Hematopoietic multipotent progenitor cell treated with erythropoietin and hydrocortisone succinate and interleukin-3 and kit ligand, for 4 days (in vitro differentiated cells): ENCODE data around the gene IL17F.
"Not testable (repeated sequence)": the region's sequence is repeated elsewhere in the genome, so short reads cannot be mapped to it uniquely, and the experiment has no call there.

ENCODE experiments used
- DNase-seq: peaks from one replicate; pipeline ENCODE4 v3.0.0-alpha.2; 2015

The IL17F gene

GRCh38 chr6:52243282-52243893 lies 912 bp downstream of the IL17F start:
- DNase-seq: no peak

DNA sequence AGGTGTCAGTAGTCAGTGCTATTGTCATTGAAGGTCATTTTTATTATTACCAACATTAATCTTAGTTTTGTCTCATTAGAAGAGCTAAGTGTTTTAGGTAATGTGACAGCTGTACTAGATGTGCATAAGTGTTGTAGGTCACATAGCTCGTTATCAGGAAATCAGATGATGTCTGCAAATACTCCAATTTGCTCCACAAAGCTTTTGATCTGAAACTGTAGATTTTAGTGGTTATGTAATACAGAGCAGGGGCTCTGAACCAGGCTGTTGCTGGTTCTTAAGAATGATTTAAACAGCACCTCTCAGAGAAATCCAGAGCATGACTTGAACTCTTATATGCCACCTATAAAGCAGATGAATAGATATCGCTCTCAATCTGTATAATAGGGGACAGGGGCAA lies 2.5 kb downstream of the IL17F start:
- DNase-seq: no peak

- DNase-seq: peak; percentile 77
These were observed 10.1 kb downstream of the IL17F start for GRCh38 chr6:52233975-52234823.

DNA sequence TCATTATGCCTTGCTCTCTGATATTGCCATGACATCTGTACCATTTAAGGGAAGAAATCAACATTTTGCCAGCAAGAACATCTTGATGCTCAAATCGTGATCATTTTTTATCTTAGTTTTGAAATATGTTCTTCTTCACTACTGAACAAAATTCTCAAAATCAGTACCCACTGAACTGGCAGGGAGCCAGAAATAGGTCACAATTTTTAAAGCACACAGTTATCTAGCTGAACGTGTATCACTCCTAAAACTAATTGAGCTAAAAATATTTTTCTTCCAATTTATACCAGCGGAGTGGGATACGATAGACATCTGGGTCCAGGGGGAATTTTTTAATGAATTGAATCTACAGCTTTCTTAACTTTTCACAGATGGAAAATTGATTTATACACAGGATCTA lies 11.3 kb downstream of the IL17F start:
- peak; percentile 8 for DNase-seq

DNA sequence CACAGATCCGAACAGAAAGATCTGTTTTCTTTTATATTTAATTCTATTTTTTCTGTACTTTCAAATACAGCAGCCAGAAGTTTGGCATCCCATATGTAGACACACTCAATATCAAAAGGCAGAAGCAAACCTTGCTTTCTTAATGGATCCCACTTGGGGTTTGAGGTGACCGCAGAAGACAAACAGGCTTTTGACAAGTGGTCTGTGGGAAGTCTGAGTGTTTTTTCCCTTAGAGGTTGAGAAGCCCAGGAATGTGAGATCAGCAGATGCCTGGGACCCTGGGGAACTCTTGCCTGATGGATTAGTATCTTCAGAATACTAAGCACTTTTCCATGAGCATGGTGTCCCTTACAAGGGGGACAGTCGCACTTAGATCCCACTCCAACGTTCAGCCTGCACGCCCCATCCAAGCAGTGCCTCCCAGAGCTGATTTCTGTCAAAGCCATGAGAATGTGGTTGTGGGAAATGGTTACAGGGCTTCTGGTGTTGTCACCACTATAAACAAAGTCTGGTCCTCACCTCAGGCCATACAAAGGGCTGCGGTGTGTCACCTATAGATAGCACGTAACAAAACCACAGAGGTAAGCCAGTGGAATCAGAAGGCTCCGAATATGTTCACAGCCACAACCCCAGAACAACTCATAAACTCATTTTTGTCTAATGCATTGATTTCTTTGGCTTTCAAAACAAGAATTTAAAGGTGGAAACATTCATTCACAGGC lies 12.7 kb downstream of the IL17F start:
- DNase-seq: no peak

GRCh38 chr6:52230685-52231084 lies 13.6 kb downstream of the IL17F start:
- DNase-seq: peak; percentile 44

DNA sequence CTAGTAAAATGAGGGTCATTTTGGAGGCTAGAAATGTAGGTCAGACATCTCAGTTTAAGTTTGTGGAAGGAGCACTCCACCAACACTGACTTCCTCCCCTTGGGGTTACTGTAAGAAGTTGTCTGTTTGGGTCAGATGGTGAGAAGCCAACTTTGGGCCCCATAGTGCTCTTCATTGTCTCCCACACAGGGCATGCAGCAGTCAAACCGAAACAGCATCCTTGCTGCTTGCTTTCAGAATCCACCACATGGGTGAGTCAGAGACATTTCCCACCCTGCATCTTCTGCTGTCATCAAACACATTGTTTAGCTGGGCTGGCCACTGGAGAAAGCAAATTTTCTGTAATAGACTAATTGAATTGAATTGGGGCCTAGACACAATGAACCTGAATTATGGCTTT lies 16.8 kb downstream of the IL17F start:
- no peak for DNase-seq

- peak; percentile 95 for DNase-seq
These were observed 23.0 kb downstream of the IL17F start for GRCh38 chr6:52221302-52221701.

- no peak for DNase-seq
These were observed 26.5 kb downstream of the IL17F start for GRCh38 chr6:52217761-52218160.

DNA sequence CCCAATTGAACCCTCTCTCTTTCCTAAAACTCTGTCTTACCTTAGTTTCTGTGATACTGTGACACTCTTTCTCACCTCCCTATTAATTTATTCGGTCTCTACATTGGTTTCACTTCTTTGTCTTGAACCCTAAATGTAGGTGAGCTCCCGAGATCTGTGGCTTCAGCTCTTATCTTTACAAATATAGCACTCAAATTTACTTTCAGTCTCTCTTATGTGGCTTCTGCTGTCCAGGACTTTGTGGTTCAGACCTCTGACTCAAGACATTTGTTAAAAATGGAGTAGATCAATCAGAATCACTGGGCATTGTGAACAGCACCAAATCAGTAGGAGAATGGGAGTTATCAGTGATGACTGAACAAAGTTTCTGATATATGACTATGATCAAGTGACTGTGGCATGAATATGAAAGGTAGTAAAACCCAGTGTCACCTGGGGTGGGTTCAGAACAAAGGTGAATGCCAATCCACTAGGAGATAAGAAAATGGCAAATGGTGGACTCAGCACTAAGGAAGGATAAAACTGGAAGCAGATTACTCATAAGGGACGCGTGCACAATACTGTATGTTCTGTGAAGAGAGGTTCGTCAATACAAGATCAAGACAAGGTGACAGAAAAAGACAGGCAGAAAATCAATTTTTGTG lies 27.2 kb downstream of the IL17F start:
- DNase-seq: no peak

GRCh38 chr6:52215787-52216186 lies 28.5 kb downstream of the IL17F start:
- peak; percentile 3 for DNase-seq

DNA sequence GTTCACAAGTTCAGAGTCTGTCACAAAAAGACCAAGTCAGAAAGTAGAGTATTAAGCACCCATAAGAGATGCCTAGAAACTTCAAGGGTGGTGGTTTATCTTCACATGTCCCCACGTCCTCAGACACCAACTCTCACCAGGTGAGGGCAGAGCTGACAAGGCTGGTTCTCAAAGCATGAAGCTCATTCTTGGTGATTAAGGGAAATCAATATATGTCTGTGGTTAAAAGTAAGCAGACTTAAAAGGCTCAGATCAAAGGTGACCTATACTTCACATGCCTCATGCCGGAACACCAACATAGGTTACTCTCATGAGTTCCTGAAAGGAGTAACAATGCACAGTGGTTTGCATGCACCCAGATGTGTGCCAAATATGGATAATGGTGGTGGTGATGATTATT lies 31.2 kb downstream of the IL17F start:
- peak; percentile 4 for DNase-seq

DNA sequence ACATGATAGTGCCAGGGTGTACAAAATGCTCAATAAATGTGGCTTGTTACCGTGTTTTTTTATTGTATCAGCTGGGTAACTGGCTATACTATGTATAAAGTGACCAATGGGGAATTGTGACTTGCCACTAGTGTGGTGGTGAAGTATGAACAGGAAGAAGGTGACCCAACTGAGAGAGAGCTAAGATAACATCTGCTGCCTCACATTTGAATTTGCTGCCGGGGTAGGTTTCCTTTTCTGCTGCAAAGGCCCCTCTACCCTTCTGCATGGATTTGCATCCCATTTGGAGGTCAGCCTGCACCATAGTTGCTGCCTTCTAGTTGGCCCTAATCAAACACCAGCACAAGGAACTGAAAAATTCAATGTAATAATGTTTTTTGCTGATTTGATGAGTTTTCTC lies 34.1 kb downstream of the IL17F start:
- DNase-seq: peak; percentile 13

DNA sequence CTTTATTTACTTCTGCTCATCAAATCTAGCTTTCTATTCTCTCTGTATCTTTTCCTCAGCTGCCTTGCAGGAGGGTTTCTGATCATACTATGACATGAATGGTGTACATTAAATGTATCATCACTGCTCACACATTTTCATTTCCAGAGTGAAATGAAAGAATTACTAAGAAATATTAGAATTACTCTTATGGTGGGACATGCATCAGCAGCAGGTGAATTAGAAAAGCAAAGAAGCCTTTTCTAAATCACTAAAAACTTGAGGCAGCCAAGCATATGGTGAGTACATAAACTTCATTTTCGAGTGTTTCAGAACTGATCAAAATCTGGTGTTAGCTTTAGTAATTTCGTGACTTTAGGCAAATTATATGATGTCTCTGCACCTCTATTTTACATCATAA lies 34.5 kb downstream of the IL17F start:
- DNase-seq: no peak

- no peak for DNase-seq
These were observed 35.7 kb downstream of the IL17F start for GRCh38 chr6:52208612-52209011.

DNA sequence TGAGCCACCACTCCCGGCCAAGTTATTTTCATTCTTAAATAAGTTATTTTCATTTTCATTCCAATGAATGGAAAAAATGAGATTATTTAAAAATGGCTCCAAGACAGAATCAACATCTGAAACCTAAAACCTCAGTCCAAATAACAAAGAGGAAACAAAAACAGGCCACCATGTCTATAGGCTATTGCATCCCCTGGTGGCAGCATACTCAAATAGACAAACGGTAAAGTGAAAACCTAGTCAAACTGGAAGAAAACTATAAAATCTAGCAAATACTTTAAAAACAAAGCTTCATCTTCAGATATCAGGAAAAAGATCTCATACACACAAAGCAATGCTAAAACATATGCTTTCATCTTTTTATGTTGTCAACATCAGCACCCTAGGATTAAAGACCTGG lies 37.2 kb downstream of the IL17F start:
- no peak for DNase-seq

DNA sequence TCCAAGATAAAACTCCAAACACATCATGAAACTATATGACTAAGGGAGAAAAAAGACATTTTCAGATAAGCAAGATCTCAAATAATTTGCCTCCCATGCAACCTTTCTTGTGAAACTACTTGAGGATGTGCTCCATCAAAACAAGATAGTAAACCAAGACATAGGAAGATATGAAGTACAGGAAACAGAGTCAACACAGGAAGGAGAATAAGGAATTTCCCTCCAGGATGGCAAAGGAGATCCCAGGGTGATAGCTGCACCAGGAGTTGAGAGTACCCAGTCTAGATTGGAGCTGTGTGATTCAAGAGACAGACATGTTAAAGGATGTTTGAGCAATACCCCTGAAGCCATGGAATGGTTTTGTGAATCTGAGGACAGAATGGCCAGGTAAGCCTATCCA lies 42.8 kb downstream of the IL17F start:
- no peak for DNase-seq

DNA sequence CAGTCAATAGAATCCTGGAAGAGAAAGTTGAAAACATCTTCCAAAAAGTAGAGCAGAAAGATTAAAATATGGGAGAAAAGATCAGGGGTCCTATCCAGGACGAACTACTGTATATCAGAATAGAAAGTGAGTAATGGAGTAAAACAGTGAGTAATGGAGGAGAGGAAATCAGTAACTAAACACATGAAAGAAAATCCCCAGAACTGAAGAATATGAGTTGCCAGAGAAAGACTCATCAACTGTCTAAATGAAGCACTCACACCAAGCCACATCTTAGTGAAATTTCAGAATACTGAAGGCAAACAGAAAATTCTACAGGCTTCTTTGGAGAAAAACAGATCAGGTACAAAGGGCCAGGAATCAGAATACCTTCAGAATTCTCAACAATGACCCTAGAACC lies 43.3 kb downstream of the IL17F start:
- DNase-seq: no peak

GRCh38 chr6:52200088-52200487 lies 44.2 kb downstream of the IL17F start:
- not testable (repeated sequence) for DNase-seq

DNA sequence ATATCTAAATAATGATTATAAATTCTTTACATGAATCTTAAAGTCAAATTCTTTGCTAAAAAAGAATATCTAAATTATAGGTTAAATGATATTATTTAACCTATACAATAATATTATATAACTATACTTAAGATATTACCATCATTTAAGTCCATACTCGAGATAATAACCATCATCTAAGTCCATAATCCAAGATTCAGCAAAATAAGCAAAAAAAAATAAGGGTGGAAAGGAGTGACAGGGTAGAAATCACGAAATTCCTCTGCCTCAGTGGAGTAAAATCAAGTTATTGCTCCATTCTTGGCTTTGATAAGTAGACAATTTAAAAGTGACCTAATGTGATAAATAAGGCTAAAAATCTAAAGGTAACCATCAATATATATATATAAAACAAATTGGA lies 48.4 kb downstream of the IL17F start:
- DNase-seq: no peak

GRCh38 chr6:52191824-52192223 lies 52.5 kb downstream of the IL17F start:
- no peak for DNase-seq

DNA sequence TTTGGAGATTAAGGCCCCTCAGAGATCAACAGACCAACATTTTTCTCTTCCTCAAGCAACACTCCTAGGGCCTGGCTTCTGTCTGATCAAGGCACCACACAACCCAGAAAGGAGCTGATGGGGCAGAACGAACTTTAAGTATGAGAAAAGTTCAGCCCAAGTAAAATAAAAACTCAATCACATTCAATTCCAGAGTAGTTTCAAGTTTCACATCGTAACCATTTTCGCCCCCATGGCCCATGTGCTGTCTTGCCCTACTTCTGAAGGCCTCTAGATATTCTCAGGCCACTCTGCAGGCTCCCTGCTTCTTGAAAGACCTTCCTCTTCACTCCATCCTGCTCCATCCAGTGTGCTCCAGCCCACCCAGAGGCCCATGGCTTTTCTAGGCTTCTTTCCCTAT lies 53.9 kb downstream of the IL17F start:
- DNase-seq: no peak

- DNase-seq: no peak
These were observed 54.3 kb downstream of the IL17F start for GRCh38 chr6:52189974-52190373.

DNA sequence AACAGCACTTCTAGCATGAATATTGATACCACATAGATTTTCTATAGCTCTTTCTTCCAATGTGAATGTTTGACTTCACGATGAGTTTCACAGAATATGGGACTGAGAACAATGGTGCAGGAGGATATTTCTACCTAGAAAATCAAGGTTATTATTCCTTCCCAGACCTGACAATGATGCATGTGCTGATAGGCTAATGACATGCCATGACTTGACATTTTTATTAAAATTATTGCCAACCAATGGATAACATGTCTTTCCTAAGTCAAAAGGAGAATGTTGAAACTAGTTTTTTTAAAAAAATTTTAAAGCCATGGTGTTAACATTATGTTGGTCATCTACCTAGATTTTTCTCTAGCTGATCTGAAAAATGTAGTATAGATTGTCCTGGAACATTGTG lies 57.2 kb downstream of the IL17F start:
- no peak for DNase-seq
